Activated CD8-positive, alpha-beta memory T cell treated with anti-CD3 and anti-CD28 coated beads for 4 hours (primary cell): ENCODE results near the gene MAD1L1.

Source experiments
- DNase-seq, 2 donors: peaks; one replicate each; pipeline ENCODE4 v3.0.0-alpha.2; 2020; ENCODE audit warnings: low read depth in 2 of 2

MAD1L1 gene

DNA sequence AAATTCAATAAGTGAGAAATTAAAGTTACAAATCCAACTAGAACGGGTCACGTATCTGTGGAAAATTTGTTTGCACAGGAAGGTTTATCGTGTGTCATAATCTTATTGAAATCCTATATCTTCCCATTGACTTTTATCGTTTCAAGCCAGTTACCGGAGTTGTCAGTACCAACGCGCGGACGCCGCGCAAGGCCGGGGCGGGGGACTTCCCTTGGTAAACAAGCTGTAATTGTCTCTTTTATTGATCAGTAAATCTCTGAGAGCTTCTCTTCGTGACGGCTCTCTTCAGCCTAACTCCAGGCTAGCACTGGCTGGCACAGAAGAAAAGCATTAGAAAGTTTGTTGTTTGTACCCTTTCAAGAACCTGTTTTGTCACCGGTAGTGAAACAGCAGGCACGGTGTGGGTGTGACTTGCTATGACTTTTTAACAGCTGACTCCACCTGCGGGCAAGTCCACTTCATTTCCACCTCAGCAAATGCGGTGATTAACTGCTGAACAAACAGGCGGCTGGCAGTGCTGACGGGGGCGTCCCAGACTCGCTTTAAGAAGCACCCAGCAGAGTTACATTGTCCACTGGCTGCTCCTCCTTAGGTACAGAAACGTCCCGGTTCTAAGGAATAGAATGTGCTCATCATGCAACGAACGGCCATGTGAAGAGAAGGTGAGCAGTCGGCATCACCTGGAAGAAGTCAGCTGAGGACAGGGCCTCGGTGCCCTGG is 215.8 kb downstream of the MAD1L1 start:
- DNase-seq, result no peak

DNA sequence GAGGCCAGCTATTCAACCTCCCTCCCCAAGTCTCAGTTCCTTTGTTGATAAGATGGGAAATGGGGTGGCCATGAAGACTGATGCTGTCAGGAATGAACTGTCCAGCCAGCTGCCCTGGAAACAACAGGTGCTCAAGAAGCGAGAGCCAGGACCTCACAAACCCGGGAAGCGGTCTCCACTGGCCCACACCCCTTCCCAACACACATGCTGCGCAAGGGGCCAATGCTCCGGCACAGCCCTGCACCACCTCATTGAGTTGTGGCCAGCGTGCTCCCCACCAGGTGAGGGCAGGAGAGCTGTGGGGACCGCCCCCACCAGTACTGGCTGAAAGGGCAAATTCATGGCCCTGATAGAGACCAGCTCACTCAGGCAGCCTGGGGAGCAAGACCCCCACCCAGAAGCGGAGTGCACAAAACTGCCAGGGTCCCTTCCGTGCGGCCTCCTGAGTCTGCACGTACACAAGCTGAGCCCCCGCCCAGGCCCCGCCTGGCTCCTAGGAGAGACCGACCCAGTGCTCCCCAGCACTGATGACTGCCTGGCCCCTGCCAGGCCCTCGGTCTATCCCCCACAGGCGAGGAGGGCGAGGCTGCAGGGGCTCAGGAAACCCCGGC is 216.6 kb downstream of the MAD1L1 start:
- DNase-seq, result no peak

DNA sequence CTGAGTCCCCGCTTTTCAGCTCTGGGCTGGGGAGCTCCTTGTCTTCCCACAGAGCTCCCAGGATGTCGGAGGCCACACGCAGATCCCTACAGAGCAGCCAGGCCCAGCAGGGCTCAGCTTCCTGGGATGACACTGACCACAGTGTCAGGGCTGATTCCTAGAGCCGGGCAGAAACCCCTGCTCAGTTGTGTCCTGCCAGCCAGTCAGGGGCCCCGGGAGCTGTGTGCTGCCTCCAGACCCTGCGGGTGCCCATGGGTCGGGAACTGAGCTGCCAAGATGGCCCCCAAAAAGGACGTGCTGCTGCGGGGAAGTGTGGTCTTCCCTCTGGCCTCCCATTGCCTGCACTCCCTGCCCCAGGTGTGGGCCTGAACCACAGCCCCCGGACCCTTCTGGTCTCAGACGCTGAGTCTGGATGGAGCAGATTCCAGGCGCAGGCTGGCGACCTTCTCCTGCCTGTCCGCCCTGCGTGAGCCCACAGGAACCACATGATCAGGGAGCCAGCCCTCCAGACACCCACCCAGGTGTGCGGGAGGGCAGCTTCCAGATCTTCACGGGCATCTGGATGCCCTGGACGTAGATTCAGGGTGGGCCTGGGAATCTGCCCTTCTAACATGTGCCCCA is 217.4 kb downstream of the MAD1L1 start:
- DNase-seq, result no peak

- DNase-seq, result no peak
These were observed 218.1 kb downstream of the MAD1L1 start for GRCh38 chr7:2014391-2015241.

DNA sequence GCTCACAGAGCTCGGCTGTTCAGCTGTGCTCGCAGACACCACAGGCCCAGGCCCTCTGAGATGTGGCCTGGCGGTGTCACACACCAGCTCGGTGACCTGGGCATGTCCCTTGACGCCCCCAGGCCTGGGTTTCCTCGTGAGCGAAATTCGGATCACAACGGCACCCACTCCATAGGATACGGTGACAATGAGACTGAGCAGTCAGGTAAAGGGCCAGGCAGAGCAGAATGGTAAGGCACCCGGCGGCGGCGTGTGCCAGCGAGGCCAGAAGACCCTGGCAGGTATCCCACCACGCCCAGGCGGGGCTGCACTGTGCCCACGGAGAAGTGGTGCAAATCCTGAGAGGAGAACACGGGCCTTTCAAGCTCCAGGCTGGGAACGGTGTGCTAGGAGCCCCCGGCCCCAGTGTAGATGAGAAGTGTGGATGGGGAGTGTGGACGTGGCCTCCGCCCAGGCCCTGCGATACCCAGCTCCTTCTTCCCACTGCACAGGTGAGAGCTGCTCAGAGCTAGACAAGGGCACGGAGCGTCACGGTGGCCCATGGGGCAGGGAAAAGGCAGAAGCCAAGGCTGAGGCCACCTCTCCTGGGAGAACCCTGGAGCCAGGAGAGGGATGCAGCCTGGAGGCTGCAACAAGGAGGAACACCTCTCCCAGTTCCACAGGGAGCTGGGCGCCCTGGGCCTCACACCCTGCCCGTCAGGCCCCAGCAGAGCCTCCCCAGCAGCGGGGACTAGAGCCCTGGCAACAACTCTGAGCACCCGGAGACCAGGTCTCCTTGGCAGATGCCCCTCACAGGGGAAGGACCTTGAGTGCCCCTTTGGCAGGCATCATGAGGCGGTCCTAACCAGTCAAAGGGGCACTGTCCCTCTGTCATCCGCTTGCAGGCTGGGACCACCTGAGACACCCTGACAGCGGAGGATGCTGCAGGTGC is 219.1 kb downstream of the MAD1L1 start:
- no peak for DNase-seq

DNA sequence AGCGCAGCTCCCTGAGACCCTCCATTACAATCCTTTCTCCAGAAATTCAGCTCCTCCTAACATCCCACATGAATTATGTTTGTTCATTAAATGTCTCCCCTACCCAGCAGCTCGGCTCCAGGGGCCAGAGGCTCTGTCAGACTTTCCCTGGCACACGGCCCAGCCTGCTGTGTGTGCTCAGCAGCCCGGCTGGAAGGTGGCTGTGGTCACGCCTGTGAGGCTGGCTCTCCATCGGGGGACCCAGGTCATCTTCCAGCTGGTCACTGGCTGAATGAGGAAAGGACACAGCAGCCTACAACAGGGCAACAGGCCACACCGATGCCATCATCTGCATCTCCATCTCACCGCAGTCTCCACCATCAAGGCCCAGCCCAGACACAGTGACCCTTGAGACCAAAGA is 219.8 kb downstream of the MAD1L1 start:
- DNase-seq, result no peak

GRCh38 chr7:2012044-2012900 is 220.5 kb downstream of the MAD1L1 start:
- no peak for DNase-seq

DNA sequence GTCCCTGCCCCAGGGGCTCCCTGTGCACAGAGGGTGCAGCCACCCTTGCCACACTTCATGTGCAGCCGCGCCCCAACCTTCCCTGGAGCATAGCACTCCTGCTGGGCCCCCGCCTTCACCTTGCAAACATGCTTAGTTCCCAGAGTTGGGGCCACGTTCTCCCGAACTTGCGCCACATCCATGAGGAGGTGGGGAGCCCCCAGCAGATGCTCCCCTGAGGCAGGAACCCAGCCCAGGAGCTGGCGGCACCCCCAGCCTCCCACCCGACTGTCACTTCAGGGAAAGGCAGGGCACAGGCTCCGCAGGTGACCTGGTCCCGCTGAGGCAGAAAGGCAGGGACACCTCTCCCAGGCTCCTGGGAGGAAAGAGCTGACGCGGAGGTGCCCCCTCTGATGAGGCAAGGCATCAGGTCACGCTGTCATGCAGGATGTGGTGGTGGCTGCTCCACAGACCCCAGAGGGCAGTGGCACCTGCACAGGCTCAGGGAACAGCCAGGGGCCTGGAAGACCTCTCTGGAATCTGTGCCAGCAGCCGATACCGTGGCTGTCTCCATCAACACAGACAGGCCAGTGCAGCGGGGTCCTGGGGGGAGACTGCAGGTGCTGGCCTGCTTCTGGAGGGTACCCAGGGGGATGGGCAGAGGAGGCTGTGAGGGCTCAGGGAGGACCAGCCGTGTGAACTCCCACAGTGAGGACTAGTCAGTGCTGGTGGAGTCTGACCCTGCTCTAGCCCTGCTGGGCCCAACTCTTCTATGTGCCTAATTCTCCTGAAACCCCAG is 221.3 kb downstream of the MAD1L1 start:
- DNase-seq, result no peak

GRCh38 chr7:2010551-2011265 is 222.0 kb downstream of the MAD1L1 start:
- DNase-seq, result no peak

DNA sequence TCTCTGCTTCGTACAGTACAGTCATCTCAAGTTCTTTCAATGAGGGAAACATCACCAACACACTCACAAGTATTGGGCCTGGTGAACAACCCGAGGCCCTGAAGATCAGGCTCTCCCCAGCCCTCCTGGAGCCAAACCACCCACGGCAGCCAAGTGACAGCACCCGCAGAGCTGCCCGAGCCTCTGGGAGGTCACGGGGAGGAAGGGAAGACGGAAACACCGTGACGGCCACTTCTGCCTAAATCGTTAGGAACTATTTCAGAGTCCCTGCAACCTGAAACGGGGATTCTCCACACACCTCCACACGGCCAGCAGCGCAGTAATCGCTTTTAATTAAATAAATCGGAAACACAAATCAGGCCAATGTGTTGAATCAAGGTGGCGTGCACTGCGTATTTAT is 222.6 kb downstream of the MAD1L1 start:
- DNase-seq, result no peak

- DNase-seq, result no peak
These were observed 223.2 kb downstream of the MAD1L1 start for GRCh38 chr7:2009541-2010001.

GRCh38 chr7:2008936-2009540 is 223.7 kb downstream of the MAD1L1 start:
- DNase-seq, result no peak

- DNase-seq, result no peak
These were observed 224.4 kb downstream of the MAD1L1 start for GRCh38 chr7:2008101-2008935.

DNA sequence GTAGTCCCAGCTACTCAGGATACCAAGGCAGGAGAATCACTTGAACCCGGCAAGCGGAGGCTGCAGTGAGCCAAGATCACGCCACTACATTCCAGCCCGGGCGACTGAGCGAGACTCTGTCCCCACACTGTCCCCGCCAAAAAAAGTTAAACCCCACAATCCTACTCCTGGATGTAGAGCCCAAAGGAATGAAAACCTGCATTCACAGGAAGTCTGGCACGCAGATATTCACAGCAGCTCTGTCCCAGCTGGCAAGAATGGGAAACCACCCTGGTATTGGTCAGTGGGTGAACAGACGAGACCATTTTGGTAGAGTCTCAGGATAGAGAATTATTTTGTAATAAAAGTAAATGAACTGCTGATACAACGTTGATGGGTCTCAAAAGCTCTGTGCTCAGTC is 225.2 kb downstream of the MAD1L1 start:
- no peak for DNase-seq

GRCh38 chr7:2006921-2007381 is 225.8 kb downstream of the MAD1L1 start:
- DNase-seq, result no peak

DNA sequence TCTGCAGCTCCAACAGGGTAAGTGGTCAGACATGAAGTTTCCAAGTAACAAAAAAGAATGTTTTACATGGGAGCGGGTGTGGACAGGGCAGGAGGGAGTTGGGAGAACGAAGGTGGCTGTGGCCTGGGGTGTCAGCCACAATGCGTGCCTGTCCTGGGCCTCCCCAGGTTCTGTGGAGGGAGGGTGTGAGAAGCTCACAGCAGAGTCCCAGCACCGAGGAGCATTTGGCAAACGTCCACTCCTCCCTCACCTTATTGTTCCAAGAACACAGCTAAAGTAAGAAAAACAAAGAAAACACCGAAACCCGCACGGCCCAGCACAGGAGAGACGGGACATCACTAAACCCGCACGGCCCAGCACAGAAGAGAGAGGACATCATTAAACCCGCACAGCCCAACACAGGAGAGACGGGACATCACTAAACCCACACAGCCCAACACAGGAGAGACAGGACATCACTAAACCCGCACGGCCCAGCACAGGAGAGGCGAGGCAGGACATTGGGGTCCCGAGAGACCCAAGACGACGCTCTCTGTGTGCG is 226.4 kb downstream of the MAD1L1 start:
- no peak for DNase-seq

GRCh38 chr7:2005786-2006185 is 227.0 kb downstream of the MAD1L1 start:
- no peak for DNase-seq
